Stimulated activated CD8-positive, alpha-beta memory T cell treated with anti-CD3 and anti-CD28 coated beads, Interleukin-15, amount 100 ng/mL, for 1 hour (primary cell): Measurements from ENCODE around the gene IL17C.
"Not testable (repeated sequence)": the region's sequence is repeated elsewhere in the genome, so short reads cannot be mapped to it uniquely, and the experiment has no call there.

Source experiments
- DNase-seq: peaks from one replicate; pipeline ENCODE4 v3.0.0-alpha.2; 2020; ENCODE audit warnings: low read depth

Gene IL17C, protein sequence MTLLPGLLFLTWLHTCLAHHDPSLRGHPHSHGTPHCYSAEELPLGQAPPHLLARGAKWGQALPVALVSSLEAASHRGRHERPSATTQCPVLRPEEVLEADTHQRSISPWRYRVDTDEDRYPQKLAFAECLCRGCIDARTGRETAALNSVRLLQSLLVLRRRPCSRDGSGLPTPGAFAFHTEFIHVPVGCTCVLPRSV

DNA sequence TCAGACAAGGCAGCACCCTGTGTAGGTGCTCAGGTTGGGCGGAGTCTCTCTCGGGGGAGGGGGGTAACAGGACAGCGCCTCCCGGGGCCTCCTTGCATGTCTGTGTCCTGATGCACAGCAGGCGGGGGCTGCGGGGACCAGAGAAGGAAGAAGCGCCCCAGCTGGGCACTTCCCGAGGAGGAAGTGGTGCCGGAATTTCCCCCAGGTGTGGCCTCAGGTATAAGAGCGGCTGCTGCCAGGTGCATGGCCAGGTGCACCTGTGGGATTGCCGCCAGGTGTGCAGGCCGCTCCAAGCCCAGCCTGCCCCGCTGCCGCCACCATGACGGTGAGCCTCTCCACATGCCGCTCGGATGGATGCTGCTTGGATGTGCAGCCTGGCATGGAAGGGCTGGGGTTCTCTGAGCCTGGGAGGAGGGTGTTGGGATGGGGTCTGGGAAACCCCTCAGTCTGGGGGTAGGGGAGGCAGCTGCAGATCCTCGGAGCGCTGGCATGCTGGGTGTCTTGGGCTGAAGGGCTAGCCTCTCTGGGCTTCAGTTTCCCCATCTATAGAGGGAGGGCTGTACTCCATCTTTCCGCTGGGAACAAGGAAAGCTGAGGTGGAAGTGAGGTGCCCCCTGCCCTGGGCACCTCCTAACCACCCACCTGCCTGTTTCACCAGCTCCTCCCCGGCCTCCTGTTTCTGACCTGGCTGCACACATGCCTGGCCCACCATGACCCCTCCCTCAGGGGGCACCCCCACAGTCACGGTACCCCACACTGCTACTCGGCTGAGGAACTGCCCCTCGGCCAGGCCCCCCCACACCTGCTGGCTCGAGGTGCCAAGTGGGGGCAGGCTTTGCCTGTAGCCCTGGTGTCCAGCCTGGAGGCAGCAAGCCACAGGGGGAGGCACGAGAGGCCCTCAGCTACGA is at the start of gene IL17C:
TSS of gene IL17C (plus strand) at position 250 of the 908 bp plus-strand sequence. CDS start at position 320, 70 bp downstream.
- no peak for DNase-seq

DNA sequence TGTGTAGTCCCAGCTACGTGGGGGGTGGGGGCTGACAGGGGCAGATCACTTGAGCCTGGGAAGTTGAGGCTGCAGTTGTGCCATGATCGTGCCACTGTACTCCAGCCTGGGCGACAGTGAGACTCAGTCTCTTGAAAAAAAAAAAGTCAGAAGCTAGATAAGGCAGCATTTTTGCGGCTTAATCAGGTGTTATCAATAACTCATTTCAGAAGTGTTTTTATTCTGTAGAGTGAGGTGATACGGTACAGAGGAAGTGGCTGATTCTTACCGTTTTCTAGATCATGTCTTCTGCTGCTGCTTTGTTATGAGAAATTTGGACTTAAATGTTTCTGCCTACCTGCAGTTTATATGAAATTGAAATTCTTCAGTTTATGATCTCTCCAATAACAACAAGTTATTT is 49.6 kb upstream of the IL17C start:
- no peak for DNase-seq

DNA sequence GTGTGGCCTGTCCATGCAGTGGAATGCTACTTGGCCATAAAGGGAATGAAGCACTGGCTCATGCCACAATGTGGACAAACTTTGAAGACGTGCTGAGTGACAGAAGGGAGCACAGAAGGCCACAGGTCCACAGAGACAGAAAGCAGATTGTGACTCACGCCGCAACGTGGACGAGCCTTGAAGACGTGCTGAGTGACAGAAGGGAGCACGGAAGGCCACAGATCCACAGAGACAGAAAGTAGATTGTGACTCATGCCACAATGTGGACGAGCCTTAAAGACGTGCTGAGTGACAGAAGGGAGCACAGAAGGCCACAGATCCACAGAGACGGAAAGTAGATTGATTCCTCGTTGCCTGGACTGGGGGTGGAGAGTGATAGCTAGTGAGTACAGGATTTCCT is 48.9 kb upstream of the IL17C start:
- no peak for DNase-seq

DNA sequence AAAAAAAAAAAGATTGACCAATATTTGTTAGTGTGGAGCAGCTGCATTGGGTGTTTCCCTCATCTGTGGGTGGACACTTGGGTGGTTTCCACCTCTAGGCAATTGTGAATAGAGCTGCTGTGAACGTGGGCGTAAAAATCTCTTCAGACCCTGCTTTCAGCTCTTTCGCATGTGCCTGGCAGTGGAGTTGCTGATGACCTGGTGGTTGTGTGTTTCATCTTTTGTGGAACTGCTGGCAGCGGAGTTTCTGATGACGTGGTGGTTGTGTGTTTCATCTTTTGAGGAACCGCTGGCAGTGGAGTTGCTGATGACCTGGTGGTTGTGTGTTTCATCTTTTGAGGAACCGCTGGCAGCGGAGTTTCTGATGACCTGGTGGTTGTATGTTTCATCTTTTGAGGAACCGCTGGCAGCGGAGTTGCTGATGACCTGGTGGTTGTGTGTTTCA is 46.8 kb upstream of the IL17C start:
- no peak for DNase-seq

DNA sequence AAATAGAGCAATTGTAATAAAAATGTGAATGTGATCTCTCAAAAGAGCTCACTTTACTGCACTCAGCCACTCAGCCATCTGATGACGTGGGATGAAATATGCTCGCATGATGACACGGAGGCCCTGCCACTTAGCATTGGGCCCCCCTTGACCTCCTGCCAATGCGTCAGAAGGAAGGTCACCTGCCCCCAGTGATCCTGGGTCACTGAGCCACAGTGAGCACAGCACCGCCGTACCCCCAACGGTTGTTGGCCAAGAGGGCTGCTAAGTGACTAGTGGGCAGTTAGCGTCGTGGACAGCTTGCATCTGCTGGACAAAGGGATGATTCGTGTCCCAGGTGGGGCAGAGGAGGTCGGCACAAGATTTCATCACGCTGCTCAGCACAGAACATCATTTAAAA is 45.3 kb upstream of the IL17C start:
- DNase-seq: no peak

DNA sequence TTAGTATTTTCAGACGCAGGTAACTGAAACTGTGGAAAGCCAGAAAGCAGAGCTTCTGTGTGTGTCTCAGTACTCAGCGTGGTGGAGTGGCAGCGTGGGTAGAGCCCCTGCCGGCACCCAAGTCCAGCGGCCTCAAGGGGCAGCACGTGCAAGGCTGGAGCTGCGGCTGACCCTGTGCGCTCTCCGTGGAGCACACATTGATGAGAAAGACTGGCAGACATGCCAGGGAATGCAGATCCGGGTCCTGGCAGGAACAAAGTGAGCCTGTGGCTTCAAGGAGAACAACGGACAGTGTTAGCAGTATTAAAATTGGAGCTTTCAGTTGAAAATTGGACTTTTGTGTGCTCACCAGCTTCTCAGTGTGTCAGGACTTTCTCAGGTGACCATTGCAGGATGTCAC is 44.9 kb upstream of the IL17C start:
- DNase-seq: no peak

DNA sequence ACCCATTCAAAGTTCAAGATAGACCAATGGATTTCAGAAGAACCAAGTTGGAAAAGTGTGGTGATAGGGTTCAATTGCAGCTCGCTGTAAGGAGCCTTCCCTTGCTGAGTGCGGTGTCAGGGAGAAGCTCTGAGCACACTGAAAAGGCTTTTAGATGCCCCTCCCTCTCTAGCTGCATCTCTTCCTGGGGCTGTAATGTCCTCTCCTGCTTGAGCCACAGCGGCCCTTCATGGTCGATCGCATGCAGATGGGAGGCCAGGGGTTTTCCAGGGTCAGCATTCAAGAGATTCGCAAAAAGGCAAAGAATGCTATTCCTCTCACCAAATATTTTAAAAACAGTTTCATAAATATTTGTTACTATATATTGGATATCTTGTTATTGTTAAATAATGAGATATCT is 44.5 kb upstream of the IL17C start:
- DNase-seq: no peak

DNA sequence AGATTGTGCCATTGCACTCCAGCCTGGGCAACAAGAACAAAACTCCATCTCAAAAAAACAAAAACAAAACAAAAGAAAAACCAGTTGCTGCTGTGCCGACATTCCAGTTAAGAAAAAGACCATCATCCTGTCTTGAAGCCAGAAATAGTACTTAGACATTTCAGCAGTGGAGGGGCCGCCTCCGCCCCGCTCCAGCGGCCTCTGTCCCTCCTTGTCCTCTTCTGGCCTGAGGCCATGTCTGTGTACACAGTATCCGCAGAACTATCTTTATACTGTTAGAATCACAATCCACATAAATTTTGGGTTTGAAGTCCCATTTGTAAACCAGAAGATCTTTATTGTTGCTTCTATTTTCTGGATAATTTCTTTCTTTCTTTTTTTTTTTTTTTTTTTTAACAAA is 43.3 kb upstream of the IL17C start:
- no peak for DNase-seq

DNA sequence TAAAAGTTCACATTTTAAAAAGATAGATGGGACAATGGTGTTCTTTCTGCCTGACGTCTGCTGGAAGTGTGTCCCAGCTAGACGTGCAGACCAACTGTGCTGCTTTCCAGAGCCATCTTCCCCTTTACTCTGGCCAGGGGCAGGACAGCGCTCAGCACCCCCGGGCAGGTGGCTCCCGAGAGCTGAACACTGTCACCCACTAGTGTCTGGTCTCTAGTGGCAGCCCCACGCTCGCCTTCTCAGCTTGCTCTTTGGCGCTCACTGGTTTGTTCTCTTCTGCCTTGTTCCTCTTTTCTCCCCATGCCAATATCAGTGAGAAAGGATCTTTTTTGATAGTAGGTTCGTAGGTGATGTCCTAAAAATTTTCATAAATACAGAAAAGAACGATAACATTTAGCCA is 42.5 kb upstream of the IL17C start:
- no peak for DNase-seq

DNA sequence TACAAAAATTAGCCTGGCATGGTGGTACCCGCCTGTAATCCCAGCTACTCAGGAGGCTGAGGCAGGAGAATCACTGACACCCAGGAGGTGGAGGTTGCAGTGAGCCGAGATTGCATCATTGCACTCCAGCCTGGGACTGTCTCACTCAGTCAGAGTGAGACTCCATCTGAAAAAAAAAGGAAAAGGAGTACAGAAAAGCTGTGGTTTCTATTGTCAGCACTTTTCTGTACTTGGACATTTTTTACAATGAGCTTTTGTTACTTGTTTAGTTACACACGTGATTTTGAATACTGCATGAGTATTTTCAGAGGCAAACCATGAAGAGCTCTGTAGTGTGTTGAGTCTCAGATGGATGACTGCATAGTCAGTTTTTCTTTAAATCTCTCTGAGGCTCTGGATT is 41.9 kb upstream of the IL17C start:
- no peak for DNase-seq

DNA sequence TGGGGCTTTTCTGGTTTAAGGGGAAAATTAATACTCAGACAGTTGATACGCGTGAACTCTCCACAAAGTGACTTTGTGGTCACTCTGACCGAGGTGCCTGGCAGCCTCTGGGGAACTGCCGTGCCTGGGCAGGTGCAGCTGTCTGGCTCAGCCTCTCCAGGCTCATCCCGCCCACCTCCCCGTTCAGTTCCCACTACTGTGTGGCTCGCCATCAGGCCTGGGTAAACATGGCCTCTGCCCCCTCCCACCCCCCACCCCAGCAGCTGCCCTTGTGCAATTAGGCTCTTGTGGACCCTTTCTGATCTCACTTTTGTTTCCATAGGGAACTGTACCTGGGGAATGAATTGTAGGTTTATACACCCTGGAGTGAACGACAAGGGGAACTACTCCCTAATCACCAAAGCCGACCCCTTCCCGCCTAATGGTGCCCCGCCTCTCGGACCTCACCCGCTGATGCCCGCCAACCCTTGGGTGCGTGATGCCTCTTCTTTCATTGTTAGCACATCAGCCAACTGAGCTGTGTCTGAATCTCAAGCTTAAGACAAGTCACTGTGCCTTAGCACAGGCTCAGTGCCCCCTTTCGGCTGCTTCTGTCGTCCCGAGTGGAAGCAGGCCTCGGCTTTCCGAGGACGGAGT is 40.4 kb upstream of the IL17C start:
- no peak for DNase-seq

DNA sequence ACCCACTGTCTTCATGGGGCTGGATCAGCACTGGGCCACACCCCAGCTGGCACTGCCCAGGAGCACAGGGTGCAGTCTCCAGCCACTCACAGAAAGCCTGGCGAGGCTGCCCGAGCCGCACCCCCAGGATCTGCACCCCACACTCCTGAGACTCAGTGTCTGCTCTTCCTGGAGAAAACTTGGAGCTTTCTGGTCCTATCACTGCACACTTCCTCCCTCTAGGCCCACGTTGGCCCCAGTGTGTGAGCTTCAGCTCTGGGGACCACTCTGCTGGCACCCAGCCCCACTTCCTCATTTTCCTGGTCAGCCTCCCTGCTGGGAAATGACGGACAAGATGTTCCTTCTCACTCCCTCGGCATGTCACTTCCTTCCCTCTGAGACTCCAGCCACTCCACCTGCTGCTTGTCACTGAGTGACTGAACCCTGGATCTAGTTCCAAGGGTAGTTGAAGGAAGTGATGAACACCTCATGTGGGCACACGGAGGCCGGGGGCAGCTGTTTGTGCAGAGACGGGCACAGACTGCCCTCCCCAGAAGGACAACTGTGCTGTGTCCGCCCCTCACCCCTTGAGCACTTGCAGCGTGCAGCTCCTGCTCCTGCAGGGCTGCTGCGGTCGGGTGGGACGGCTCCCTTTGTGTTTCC is 39.2 kb upstream of the IL17C start:
- no peak for DNase-seq

DNA sequence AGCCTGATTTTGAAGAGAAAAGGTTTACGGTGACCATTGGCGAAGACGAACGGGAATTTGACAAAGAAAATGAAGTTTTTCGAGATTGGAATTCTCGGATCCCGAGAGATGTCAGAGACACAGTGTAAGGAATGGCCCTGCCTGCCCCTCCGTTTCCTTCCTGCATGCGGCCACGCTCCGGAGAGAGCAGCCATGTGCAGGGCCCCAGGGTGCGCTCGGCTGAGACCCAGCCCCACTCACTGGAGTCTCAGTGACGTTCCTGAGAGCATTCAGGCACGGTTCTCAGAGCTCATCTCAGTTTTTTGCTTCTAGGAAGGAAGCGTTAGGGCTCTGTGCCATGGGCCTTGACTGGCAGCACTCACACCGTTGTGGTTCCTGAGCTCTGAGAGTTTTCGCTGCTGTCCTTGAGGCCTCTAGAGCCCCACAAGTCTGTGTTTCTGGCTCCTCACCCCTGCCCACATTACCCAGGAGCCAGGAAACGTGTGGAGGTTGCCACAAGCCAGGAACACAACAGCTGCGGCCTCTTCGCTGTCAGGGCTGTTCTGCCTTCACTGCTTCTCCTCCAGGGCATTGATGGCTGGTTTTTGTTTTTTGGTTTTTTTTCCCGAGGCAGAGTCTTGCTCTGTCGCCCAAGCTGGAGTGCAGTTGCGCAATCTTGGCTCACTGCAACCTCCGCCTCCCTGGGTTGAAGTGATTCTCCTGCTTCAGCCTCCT is 38.4 kb upstream of the IL17C start:
- DNase-seq: no peak

DNA sequence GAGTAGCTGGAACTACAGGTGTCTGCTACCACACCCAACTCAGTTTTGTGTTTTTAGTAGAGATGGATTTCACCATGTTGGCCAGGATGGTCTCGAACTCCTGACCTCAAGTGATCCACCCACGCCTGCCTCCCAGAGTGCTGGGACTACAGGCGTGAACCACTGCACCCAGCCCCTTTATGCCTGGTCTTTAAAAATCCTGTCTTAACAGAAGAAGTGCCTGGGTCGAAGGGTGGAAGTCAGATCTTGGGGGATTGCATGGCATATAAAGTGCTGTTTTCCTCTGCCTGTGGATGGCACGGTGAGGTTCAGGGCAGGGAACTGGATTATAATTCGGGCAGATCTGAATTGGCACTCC is 37.9 kb upstream of the IL17C start:
- DNase-seq: no peak

DNA sequence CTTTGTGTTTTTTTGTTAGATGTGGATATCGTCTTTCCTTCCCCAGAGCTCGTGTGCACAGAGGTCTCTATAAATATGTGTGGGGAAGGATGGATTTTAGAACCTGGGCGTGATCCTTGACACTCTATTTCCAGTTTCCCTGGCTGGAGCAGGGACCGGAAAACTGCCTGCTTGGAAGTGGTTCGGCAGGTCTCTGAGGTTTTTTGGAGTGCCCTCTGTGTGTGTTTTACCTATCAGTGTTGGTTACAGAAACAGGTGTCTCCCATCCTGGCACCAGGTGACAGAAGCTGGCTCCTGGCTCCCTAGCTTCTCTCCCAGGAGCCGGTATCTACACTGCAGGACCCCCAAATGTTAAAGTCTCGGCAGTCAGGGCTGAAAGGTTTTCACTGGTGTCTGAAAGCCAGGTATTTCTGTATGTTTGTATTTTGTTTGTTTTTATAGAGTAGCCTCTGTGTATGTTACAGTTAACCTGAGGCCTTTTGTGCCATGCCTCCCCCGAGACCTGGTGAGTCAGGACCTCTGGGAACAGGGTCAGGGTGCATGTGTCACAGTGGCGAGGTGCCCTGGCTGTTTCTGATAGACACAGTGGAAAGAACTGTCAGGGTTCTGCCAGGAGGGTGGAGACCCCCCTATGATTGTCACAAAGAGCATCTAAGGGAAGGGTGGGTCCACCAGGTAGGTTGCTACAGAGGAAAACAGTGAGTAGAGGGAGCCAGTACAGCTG is 36.9 kb upstream of the IL17C start:
- DNase-seq: no peak

DNA sequence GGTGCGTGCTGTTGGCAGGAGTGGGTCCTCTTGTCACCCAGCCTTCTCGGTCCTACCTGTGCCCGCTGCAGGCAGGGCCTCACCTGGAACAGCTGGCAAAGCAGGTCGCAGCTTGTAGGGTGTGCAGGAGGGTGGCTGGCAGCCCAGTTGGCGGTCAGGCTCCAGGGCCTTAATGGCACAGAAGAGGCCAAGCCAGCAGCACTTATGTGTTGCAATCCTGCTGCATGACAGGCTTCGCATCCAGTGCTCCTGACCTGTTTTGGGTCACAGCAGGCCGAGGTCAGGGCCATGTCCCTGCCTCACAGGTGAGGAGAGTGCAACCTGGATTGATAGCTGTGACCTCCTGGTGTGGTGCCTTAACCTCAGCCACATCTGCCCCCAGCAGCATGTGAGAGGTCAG is 36.3 kb upstream of the IL17C start:
- no peak for DNase-seq

DNA sequence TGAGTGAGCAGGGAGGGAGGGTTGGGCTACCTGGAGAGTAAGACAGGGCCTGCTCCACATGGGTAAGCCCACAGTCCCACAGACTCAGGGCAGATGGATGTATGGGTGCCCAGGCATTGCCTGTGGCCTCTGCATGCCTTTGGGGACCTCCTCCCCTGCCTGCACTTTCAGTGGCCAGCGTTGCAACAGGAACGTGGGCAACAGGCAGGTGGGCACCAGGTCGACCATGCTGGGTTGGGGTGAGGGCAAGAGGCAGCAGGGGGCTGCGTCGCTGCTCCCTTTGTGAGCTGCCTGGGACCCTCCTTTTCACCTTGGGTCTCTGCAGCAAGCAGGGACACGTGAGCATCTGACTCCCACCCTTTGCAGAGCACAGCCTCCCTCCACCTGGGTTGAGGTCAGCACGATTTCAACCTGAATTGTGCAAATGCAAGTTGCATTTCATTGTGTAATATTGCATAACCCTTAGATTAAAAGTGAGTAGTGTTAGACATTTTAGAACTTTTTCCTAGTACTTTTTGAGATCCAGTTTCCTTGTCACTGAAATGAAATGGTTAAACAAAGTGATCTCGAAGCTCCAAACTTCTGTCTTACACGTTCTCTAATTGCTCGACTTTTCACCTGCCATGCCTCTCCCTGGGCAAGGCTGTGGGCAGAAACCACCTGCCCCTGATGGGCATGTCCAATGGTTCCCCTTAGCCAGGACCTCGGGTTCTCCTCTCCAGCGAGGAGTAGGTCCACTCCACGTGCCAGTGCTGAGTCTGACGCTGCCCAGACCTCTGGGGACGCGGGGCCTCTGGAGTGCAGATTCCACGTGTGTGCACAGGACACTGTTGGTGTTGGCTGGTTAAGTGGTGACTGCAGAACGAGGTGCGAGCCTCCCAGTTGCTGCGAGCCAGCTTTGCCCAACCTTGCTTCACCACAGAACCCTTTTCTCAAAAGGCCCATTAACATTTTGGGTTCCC is 32.9 kb upstream of the IL17C start:
- DNase-seq: no peak

DNA sequence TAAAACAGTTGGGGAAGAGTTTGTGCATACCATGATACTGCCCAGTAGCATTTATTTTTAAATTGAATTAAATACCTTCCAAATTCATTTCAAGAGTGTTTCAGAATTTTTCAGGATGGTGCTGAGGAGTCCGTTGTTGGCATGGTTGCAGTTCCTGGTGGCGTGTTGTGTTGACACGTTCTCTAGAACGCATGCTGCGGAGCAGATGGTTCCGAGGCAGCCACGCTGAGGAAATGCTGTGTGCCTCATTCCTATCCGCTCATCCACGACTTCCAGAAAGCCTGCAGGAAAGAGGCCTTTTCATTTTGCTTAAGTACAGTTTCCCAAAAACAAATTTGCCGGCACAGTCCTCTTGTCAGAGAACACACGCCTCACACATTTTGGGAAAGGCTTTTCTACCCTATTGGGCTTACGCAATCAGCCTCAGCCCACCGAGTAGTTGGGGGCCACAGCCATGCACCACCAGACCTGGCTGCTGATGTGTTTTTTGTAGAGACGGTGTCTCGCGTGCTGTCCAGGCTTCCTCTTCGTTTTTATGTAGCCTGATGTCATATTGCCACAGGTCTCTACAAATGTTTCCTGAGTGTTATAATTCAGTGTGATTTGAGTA is 32.1 kb upstream of the IL17C start:
- no peak for DNase-seq

DNA sequence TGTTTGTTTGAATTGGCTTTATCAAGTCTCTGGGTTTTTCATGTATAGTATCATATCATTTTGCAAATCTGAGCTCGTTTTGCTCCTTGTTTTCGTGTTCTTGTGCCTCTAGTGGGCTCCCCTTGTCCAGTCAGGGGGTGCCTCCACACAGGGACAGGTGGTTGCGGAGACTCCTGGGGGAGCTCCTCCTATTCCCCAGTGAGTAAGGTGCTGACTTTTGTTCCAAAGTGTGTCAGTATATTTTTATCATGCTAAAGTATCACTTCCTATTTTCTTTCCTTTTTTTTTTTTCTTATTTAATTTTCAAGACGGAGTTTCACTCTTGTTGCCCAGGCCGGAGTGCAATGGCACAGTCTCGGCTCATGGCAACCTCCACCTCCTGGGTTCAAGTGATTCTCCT is 30.3 kb upstream of the IL17C start:
- no peak for DNase-seq

DNA sequence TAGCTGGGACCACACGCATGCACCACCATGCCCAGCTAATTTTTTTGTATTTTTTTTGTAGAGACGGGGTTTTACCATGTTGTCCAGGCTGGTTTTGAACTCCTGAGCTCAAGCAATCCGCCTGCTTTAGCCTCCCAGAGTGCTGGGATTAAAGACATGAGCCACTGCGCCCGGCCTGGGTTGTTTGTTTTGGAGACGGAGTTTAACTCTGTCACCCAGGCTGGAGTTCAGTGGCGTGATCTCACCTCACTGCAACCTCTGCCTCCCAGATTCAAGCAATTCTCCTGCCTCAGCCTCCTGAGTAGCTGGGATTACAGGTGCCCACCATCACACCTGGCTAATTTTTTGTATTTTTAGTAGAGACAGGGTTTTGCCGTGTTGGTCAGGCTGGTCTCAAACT is 28.9 kb upstream of the IL17C start:
- not testable (repeated sequence) for DNase-seq
